Measurements from ENCODE around the gene GSN.
A peak's percentile ranks its signal among the peaks of the same experiment; 100 is the strongest.

The GSN gene

GRCh38 chr9:121323449-121324151 is 55.6 kb downstream of the GSN start:
- DNase-seq = no peak

- no peak for DNase-seq
Observed at GRCh38 chr9:121324316-121324715, 56.4 kb downstream of the GSN start.

GRCh38 chr9:121324755-121325154 is 56.8 kb downstream of the GSN start:
- DNase-seq = no peak

GRCh38 chr9:121325387-121325786 is 57.4 kb downstream of the GSN start:
- DNase-seq = no peak

- peak in 11 of 14 donors; percentile 18 to 94 (median 55) for DNase-seq
Observed at GRCh38 chr9:121326130-121326838, 58.3 kb downstream of the GSN start.

- DNase-seq = no peak
Observed at GRCh38 chr9:121326901-121327613, 59.1 kb downstream of the GSN start.

GRCh38 chr9:121328476-121328875 is 60.5 kb downstream of the GSN start:
- DNase-seq = no peak

- DNase-seq = no peak
Observed at GRCh38 chr9:121328876-121329681, 61.1 kb downstream of the GSN start.

- DNase-seq = no peak
Observed at GRCh38 chr9:121331549-121331948, 63.6 kb downstream of the GSN start.

GRCh38 chr9:121331992-121332685 is 64.2 kb downstream of the GSN start:
- no peak for DNase-seq

GRCh38 chr9:121333950-121334773 is 66.2 kb downstream of the GSN start:
- no peak for DNase-seq

- DNase-seq = no peak
Observed at GRCh38 chr9:121336665-121337064, 68.7 kb downstream of the GSN start.

GRCh38 chr9:121339437-121339836 is 71.5 kb downstream of the GSN start:
- no peak for DNase-seq

- DNase-seq = no peak
Observed at GRCh38 chr9:121340676-121341392, 72.9 kb downstream of the GSN start.

GRCh38 chr9:121344184-121344583 is 76.2 kb downstream of the GSN start:
- DNase-seq = no peak

- no peak for DNase-seq
Observed at GRCh38 chr9:121345070-121345469, 77.1 kb downstream of the GSN start.

- DNase-seq = no peak
Observed at GRCh38 chr9:121348221-121348620, 80.3 kb downstream of the GSN start.

GRCh38 chr9:121349009-121349408 is 81.0 kb downstream of the GSN start:
- DNase-seq = no peak

- DNase-seq = no peak
Observed at GRCh38 chr9:121350036-121350435, 82.1 kb downstream of the GSN start.

GRCh38 chr9:121350993-121351561 is 83.1 kb downstream of the GSN start:
- DNase-seq = peak in 5 of 14 donors; percentile 5 to 59 (median 44)
